ENCODE measurements around the gene ADAM11.
"Not testable (repeated sequence)": the region's sequence is repeated elsewhere in the genome, so short reads cannot be mapped to it uniquely, and the experiment has no call there.

The ADAM11 gene, protein sequence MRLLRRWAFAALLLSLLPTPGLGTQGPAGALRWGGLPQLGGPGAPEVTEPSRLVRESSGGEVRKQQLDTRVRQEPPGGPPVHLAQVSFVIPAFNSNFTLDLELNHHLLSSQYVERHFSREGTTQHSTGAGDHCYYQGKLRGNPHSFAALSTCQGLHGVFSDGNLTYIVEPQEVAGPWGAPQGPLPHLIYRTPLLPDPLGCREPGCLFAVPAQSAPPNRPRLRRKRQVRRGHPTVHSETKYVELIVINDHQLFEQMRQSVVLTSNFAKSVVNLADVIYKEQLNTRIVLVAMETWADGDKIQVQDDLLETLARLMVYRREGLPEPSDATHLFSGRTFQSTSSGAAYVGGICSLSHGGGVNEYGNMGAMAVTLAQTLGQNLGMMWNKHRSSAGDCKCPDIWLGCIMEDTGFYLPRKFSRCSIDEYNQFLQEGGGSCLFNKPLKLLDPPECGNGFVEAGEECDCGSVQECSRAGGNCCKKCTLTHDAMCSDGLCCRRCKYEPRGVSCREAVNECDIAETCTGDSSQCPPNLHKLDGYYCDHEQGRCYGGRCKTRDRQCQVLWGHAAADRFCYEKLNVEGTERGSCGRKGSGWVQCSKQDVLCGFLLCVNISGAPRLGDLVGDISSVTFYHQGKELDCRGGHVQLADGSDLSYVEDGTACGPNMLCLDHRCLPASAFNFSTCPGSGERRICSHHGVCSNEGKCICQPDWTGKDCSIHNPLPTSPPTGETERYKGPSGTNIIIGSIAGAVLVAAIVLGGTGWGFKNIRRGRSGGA

DNA sequence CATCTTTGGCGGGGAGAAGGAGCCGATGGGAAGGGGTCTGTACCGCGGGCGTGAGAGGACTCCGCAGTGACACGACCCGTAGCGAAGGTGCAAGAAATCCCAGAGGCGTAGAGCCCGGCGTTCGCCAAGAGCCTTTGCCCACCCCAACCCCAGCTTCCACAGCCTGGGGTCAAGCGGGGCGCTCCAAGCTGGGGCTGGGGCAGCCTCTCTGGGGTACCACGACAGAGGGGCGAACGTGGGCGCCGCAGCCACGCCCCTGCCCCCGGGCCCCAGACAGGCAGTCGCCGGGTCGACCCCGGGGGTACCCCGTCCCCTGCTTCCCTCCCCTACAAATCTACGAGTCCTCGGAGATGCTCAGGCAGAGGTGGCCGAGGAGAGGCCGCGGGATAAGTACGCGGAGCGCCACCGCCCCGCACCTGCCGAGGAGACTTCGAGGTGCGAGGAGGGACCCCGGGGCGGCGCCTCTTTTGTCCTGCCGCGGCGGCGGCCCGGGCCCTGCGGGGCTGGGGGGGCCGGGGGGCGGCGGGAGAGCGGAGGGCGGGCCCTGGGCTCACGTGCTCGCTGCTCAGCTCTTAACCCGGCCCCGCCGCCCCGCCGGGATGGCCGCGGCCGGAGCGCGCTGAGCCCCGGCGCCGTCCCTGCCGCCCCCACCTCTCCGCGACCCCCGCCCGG is at the start of gene ADAM11:
ADAM11 (plus strand) TSS at position 575 of the 672 bp plus-strand sequence. CDS start 212 bp downstream, outside the sequence.
- Histone ChIP-seq H3K4me3 (ENCODE audit: low read depth in 1 of 2, low read length in 2 of 2) (peak within 1 kb of the TSS in 1 of 2 donors; percentile 57), H3K36me3 (ENCODE audit: control insufficient read depth in 1 of 2, insufficient read depth in 2 of 2, low read length in 2 of 2) (no peaks in the 10 kb centered on the region), H3K4me1 (ENCODE audit: control insufficient read depth in 1 of 2, insufficient read depth in 2 of 2, low read length in 2 of 2) (peaks cover 0 to 13% of the 10 kb centered on the region in 2 donors), H3K27me3 (ENCODE audit: low read depth, low read length) (peaks cover 15% of the 10 kb centered on the region), H3K9me3 (ENCODE audit: control insufficient read depth in 1 of 2, low read length in 2 of 2) (no peaks in the 10 kb centered on the region), H3K27ac (ENCODE audit: low read length) (no peak within 1 kb of the TSS)

DNA sequence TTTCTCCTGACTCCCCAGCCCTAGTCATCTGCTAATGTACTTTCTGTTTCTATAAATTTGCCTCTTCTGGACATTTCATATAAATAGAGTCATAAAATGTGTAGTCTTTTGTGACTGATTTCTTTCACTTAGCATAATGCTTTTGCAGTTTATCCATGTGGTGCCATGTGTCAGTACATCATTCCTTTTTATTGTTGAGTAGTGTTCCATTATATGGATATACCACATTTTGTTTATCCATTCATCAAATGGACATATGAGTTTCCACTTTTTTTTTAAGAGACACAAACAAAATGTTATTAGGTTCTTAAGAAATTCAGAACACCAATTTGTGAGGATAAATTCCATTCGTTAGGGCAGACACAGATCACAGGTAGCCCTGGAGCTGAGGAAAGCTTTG is 39.3 kb upstream of the ADAM11 start:
- no peaks in the 10 kb centered on the region for H3K9me3 ChIP-seq (ENCODE audit: control insufficient read depth in 1 of 2, low read length in 2 of 2)
- H3K27me3 ChIP-seq (ENCODE audit: low read depth, low read length) = no peaks in the 10 kb centered on the region
- peaks cover 0 to 22% of the 10 kb centered on the region in 2 donors for H3K36me3 ChIP-seq (ENCODE audit: control insufficient read depth in 1 of 2, insufficient read depth in 2 of 2, low read length in 2 of 2)
- no peak overlapping the region for H3K4me3 ChIP-seq (ENCODE audit: low read depth in 1 of 2, low read length in 2 of 2)
- no peak overlapping the region for H3K27ac ChIP-seq (ENCODE audit: low read length)
- no peaks in the 10 kb centered on the region for H3K4me1 ChIP-seq (ENCODE audit: control insufficient read depth in 1 of 2, insufficient read depth in 2 of 2, low read length in 2 of 2)

DNA sequence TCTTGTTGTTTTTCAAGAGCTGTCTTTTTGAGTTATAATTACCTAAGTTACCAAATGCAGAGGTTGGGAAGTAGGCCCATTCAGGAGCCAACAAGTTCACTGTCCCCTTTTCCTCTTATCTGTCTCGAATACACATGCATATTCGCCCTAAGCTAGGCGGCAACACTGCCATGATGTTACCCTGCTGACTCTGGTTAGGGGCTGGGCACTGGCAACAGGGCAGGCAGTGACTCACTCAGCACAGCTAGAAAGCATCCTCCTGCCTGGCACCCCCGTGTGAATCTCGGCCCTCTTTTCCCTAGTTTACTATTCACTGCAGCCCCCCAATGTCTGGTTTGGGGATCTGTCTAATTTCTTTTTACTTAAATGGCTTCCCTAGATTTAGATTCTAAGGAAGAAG is 36.5 kb upstream of the ADAM11 start:
- H3K27ac ChIP-seq (ENCODE audit: low read length) = no peak overlapping the region
- no peak overlapping the region for H3K4me3 ChIP-seq (ENCODE audit: low read depth in 1 of 2, low read length in 2 of 2)
- H3K4me1 ChIP-seq (ENCODE audit: control insufficient read depth in 1 of 2, insufficient read depth in 2 of 2, low read length in 2 of 2) = no peaks in the 10 kb centered on the region
- no peaks in the 10 kb centered on the region for H3K27me3 ChIP-seq (ENCODE audit: low read depth, low read length)
- H3K9me3 ChIP-seq (ENCODE audit: control insufficient read depth in 1 of 2, low read length in 2 of 2) = no peaks in the 10 kb centered on the region
- H3K36me3 ChIP-seq (ENCODE audit: control insufficient read depth in 1 of 2, insufficient read depth in 2 of 2, low read length in 2 of 2) = peaks cover 0 to 22% of the 10 kb centered on the region in 2 donors

DNA sequence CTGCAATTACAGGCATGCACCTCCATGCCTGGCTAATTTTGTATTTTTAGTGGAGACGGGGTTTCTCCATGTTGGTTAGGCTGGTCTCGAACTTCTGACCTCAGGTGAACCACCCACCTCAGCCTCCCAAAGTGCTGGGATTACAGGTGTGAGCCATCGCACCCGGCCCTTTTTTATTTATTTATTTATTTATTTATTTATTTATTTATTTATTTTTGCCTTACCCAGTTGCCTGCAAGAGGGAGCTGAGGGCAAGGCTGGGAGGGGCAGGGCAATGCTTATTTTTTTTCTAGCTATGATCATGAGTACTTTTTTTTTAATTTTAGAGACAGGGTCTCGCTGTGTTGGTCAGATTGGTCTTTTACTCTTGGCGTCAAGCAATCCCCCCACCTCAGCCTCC is 32.7 kb upstream of the ADAM11 start:
- not testable (repeated sequence) for H3K27ac ChIP-seq (ENCODE audit: low read length); H3K9me3 ChIP-seq (ENCODE audit: control insufficient read depth in 1 of 2, low read length in 2 of 2); H3K4me3 ChIP-seq (ENCODE audit: low read depth in 1 of 2, low read length in 2 of 2); H3K4me1 ChIP-seq (ENCODE audit: control insufficient read depth in 1 of 2, insufficient read depth in 2 of 2, low read length in 2 of 2); H3K27me3 ChIP-seq (ENCODE audit: low read depth, low read length)
- H3K36me3 ChIP-seq (ENCODE audit: control insufficient read depth in 1 of 2, insufficient read depth in 2 of 2, low read length in 2 of 2) = peaks cover 14 to 36% of the 10 kb centered on the region in 2 donors

DNA sequence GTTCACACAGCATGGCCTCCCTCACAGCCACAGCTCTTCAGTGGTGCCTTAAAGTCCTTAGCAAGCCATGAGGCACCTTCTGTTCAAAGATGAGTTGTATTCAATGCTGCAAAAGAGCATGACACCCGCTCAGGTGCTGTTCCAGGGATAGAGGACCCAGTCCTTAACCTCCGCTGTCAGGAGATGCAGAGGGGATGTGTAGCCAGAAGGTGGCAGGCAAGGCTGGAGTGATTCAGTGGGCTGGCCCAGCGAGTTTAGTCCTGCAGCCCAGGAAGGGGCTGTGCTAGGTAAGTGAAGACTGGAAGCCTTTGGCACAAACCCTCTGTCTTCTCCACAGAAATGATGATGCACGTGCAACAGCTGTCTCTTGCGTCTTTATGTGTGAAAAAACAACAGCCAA is 25.0 kb upstream of the ADAM11 start:
- no peaks in the 10 kb centered on the region for H3K9me3 ChIP-seq (ENCODE audit: control insufficient read depth in 1 of 2, low read length in 2 of 2)
- no peaks in the 10 kb centered on the region for H3K4me1 ChIP-seq (ENCODE audit: control insufficient read depth in 1 of 2, insufficient read depth in 2 of 2, low read length in 2 of 2)
- no peak overlapping the region for H3K27ac ChIP-seq (ENCODE audit: low read length)
- H3K36me3 ChIP-seq (ENCODE audit: control insufficient read depth in 1 of 2, insufficient read depth in 2 of 2, low read length in 2 of 2) = peaks cover 14 to 21% of the 10 kb centered on the region in 2 donors
- no peaks in the 10 kb centered on the region for H3K27me3 ChIP-seq (ENCODE audit: low read depth, low read length)
- no peak overlapping the region for H3K4me3 ChIP-seq (ENCODE audit: low read depth in 1 of 2, low read length in 2 of 2)

DNA sequence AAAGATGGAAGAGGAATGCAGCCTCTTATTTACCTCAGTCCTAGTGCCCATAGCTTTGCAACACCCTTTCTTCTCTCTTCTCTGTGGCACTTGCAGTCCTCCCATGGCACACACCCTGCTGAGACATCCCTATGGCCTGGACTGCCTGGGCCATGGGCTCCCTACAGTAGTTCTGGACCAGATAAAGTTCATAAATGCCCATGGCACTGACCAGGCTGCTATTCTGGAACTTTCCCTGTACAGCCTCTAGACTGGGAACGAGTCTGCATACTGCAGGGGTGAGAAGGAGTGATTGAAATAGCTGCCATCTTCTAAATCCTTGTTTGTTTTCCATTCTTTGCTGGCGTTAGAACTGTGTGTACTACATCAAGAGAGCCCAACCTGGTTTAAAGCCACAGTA is 24.5 kb upstream of the ADAM11 start:
- Histone ChIP-seq H3K4me3 (ENCODE audit: low read depth in 1 of 2, low read length in 2 of 2) (no peak overlapping the region), H3K27ac (ENCODE audit: low read length) (no peak overlapping the region), H3K27me3 (ENCODE audit: low read depth, low read length) (no peaks in the 10 kb centered on the region), H3K9me3 (ENCODE audit: control insufficient read depth in 1 of 2, low read length in 2 of 2) (no peaks in the 10 kb centered on the region), H3K36me3 (ENCODE audit: control insufficient read depth in 1 of 2, insufficient read depth in 2 of 2, low read length in 2 of 2) (peaks cover 14 to 21% of the 10 kb centered on the region in 2 donors), H3K4me1 (ENCODE audit: control insufficient read depth in 1 of 2, insufficient read depth in 2 of 2, low read length in 2 of 2) (no peaks in the 10 kb centered on the region)

DNA sequence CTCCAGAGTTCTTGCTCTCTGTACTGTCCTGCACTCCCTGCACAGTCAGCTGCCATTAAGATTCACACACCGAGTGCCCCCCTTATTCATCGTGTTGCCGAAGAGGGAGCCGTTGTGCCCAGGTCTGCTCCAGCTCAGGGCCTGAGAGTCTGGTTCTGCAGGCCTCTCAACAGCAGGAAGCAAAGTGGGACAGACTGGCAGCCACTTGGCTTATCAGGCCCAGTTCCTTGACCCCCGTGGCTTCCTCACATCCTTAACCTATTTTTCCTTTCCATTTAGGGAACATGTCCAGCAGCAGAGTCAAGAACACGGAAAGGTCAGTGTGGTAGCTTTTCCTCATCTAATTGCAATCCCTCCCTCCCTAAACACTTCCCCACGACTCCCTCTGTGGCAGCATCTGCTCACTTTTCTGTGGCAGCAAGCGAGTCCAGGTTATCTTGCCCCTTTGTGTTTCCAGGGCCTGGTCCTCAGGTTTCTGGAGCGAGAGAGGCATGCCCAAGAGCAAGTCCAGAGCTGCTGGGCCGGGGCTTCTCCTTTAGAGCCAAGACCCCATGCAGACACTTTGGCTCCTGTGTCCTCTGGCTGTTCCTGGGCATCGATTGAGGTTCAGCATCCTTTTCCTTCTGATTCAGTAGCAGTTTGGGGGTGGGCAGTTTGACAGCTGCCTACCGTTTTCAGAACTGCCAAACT is 22.1 kb upstream of the ADAM11 start:
- Histone ChIP-seq H3K27me3 (ENCODE audit: low read depth, low read length) (no peaks in the 10 kb centered on the region), H3K4me1 (ENCODE audit: control insufficient read depth in 1 of 2, insufficient read depth in 2 of 2, low read length in 2 of 2) (no peaks in the 10 kb centered on the region), H3K27ac (ENCODE audit: low read length) (no peak overlapping the region), H3K4me3 (ENCODE audit: low read depth in 1 of 2, low read length in 2 of 2) (no peak overlapping the region), H3K9me3 (ENCODE audit: control insufficient read depth in 1 of 2, low read length in 2 of 2) (no peaks in the 10 kb centered on the region), H3K36me3 (ENCODE audit: control insufficient read depth in 1 of 2, insufficient read depth in 2 of 2, low read length in 2 of 2) (peaks cover 4 to 13% of the 10 kb centered on the region in 2 donors)

DNA sequence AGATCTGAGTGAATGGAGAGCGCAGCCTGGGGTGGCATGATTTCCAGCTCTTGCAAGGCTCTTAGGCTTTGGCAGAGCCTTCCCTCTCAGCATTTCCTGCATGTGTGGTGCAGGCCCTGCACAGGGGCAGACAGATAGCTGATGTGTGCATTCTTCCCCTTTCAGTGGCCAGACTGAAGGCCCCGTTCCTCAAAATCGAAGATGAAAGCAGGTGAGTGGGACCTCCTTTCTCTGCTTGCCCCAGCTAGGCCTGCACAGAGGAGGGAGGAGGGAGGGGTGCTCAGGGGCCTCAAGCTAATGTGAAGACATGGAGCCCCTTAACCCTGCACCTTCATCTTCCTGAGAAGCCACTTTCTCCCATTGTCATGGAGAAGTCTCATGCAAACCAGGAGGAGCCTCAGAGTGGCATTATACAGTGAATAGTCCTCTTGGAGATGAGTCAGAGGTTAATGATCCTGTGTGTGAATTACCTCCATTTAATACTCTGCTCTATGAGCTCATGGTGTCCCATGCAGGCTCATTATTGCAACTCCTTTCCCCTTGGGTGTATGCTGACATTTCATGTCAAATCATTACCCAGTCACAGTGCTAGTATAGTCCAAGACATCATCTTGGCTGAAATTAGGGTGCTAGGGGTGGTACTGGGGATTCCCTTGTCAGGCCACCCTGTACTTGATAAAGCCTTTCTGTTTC is 20.4 kb upstream of the ADAM11 start:
- Histone ChIP-seq H3K27me3 (ENCODE audit: low read depth, low read length) (no peaks in the 10 kb centered on the region), H3K27ac (ENCODE audit: low read length) (no peak overlapping the region), H3K4me1 (ENCODE audit: control insufficient read depth in 1 of 2, insufficient read depth in 2 of 2, low read length in 2 of 2) (no peaks in the 10 kb centered on the region), H3K9me3 (ENCODE audit: control insufficient read depth in 1 of 2, low read length in 2 of 2) (no peaks in the 10 kb centered on the region), H3K36me3 (ENCODE audit: control insufficient read depth in 1 of 2, insufficient read depth in 2 of 2, low read length in 2 of 2) (peaks cover 4 to 15% of the 10 kb centered on the region in 2 donors), H3K4me3 (ENCODE audit: low read depth in 1 of 2, low read length in 2 of 2) (no peak overlapping the region)

DNA sequence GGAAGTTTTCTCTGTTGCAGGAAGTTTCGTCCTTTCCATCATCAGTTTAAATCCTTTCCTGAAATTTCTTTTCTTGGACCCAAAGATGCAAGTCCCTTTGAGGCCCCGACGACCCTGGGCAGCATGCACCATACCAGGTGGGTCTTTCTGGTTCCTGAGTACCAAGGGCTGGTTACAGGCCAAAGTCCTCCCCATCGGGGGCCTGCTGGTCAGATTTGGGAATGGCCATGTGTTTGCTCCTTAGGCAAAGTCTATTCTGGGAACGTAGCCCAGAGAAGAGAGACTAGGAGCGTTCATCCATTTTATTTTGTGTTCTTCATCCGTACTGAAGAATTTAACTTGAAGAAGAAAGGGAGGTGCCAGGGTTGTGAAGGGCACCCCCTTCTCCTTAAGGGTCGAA is 17.5 kb upstream of the ADAM11 start:
- H3K9me3 ChIP-seq (ENCODE audit: control insufficient read depth in 1 of 2, low read length in 2 of 2) = no peaks in the 10 kb centered on the region
- H3K36me3 ChIP-seq (ENCODE audit: control insufficient read depth in 1 of 2, insufficient read depth in 2 of 2, low read length in 2 of 2) = peaks cover 4 to 15% of the 10 kb centered on the region in 2 donors

DNA sequence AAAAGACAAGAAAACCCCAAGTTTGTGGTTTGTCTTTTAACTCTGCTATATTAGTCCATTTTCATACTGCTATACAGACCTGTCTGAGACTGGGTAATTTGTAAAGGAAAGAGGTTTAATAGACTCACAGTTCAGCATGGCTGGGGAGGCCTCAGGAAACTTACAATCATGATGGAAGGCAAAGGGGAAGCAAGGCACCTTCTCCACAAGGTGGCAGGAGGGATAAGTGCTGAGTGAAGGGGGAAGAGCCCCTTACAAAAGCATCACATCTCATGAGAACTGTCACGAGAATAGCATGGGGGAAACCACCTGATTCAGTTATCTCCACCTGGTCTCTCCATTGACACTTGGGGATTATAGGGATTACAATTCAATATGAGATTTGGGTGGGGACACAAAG is 13.5 kb upstream of the ADAM11 start:
- Histone ChIP-seq H3K27ac (ENCODE audit: low read length) (no peak overlapping the region), H3K4me1 (ENCODE audit: control insufficient read depth in 1 of 2, insufficient read depth in 2 of 2, low read length in 2 of 2) (no peaks in the 10 kb centered on the region), H3K9me3 (ENCODE audit: control insufficient read depth in 1 of 2, low read length in 2 of 2) (no peaks in the 10 kb centered on the region), H3K4me3 (ENCODE audit: low read depth in 1 of 2, low read length in 2 of 2) (no peak overlapping the region), H3K27me3 (ENCODE audit: low read depth, low read length) (no peaks in the 10 kb centered on the region), H3K36me3 (ENCODE audit: control insufficient read depth in 1 of 2, insufficient read depth in 2 of 2, low read length in 2 of 2) (peaks cover 0 to 21% of the 10 kb centered on the region in 2 donors)

More for the DNA sequence above, 17.5 kb upstream of the ADAM11 start:
- H3K4me3 ChIP-seq (ENCODE audit: low read depth in 1 of 2, low read length in 2 of 2) = no peak overlapping the region
- H3K4me1 ChIP-seq (ENCODE audit: control insufficient read depth in 1 of 2, insufficient read depth in 2 of 2, low read length in 2 of 2) = no peaks in the 10 kb centered on the region
- H3K27ac ChIP-seq (ENCODE audit: low read length) = no peak overlapping the region
- H3K27me3 ChIP-seq (ENCODE audit: low read depth, low read length) = no peaks in the 10 kb centered on the region
